ENCODE results near the gene PMEPA1.

PMEPA1 gene

GRCh38 chr20:57757767-57758166 lies 48.0 kb upstream of the PMEPA1 start:
- POLR2A ChIA-PET, result no interaction called here
- TF ChIP-seq ZNF311 (tag by site-specific recombination; IDR thresholded peaks at IDR 0.05; ENCODE audit: borderline replicate concordance) (no peak), ZFHX2 (tag by site-specific recombination; conservative IDR thresholded peaks at IDR 0.05) (no peak), ZNF488 (tag by site-specific recombination; IDR thresholded peaks at IDR 0.05) (no peak), ZNF239 (tag by site-specific recombination; IDR thresholded peaks at IDR 0.05) (no peak), ZNF558 (tag by site-specific recombination; IDR thresholded peaks at IDR 0.05) (no peak), ZNF677 (tag by site-specific recombination; IDR thresholded peaks at IDR 0.05) (no peak), ZNF341 (tag by site-specific recombination; IDR thresholded peaks at IDR 0.05; ENCODE audit: low read depth) (no peak), ZNF843 (tag by site-specific recombination; IDR thresholded peaks at IDR 0.05) (no peak), HOXC10 (CRISPR knock-in tag; IDR thresholded peaks at IDR 0.05) (no peak), INSM2 (tag by site-specific recombination; IDR thresholded peaks at IDR 0.05) (no peak), ZNF518A (tag by site-specific recombination; conservative IDR thresholded peaks at IDR 0.05; ENCODE audit: low read depth) (no peak), MEIS1 (CRISPR knock-in tag; IDR thresholded peaks at IDR 0.05; ENCODE audit: borderline replicate concordance) (no peak), ZNF600 (tag by site-specific recombination; IDR thresholded peaks at IDR 0.05) (no peak), ZNF398 (tag by site-specific recombination; IDR thresholded peaks at IDR 0.05) (no peak)

GRCh38 chr20:57756921-57757320 lies 47.1 kb upstream of the PMEPA1 start:
- H3K4me1 ChIP-seq (ENCODE audit: control insufficient read depth, insufficient read depth, low read length), result no peaks in the 10 kb centered on the region
- CTCF ChIA-PET, result interaction anchor here (0.6 kb wide), 2 partner anchors 8 to 24 kb away, joined by 3 read pairs; no protein-coding TSS in a partner anchor
- no peak overlapping the region for H3K4me3 ChIP-seq (ENCODE audit: low read depth, low read length)
- no peaks in the 10 kb centered on the region for H3K9me3 ChIP-seq (ENCODE audit: control insufficient read depth, insufficient read depth, low read depth, low read length)
- H3K36me3 ChIP-seq (ENCODE audit: control insufficient read depth in 2 of 2, insufficient read depth in 1 of 2, low read length in 2 of 2), result no peaks in the 10 kb centered on the region
- POLR2A ChIA-PET, result no interaction called here
- no peak overlapping the region for H3K27ac ChIP-seq (ENCODE audit: extremely low read depth, low read depth, low read length)
- TF ChIP-seq ZNF626 (tag by site-specific recombination; IDR thresholded peaks at IDR 0.05), result no peak
- no peak for TF ChIP-seq ZNF416 (tag by site-specific recombination; IDR thresholded peaks at IDR 0.05)
- no peak for TF ChIP-seq ZNF704 (tag by site-specific recombination; IDR thresholded peaks at IDR 0.05)
- no peak for TF ChIP-seq ZNF18 (tag by site-specific recombination; IDR thresholded peaks at IDR 0.05)
- no peak for TF ChIP-seq ZSCAN16 (tag by site-specific recombination; IDR thresholded peaks at IDR 0.05)
- no peak for TF ChIP-seq ZNF521 (tag by site-specific recombination; IDR thresholded peaks at IDR 0.05)
- no peak for TF ChIP-seq ZNF140 (tag by site-specific recombination; IDR thresholded peaks at IDR 0.05)
- no peak for TF ChIP-seq BCL11B (tag by site-specific recombination; IDR thresholded peaks at IDR 0.05; ENCODE audit: low read depth)
- no peak for TF ChIP-seq GLIS1 (tag by site-specific recombination; IDR thresholded peaks at IDR 0.05)
- no peak for TF ChIP-seq ZNF23 (tag by site-specific recombination; IDR thresholded peaks at IDR 0.05; ENCODE audit: borderline replicate concordance)
- TF ChIP-seq MYNN (tag by site-specific recombination; IDR thresholded peaks at IDR 0.05; ENCODE audit: borderline replicate concordance), result no peak

More at GRCh38 chr20:57757767-57758166, 48.0 kb upstream of the PMEPA1 start:
- no peak overlapping the region for H3K27ac ChIP-seq (ENCODE audit: extremely low read depth, low read depth, low read length)
- no peaks in the 10 kb centered on the region for H3K4me1 ChIP-seq (ENCODE audit: control insufficient read depth, insufficient read depth, low read length)
- CTCF ChIA-PET, result no interaction called here
- H3K4me3 ChIP-seq (ENCODE audit: low read depth, low read length), result no peak overlapping the region
- no peaks in the 10 kb centered on the region for H3K36me3 ChIP-seq (ENCODE audit: control insufficient read depth in 2 of 2, insufficient read depth in 1 of 2, low read length in 2 of 2)
- H3K9me3 ChIP-seq (ENCODE audit: control insufficient read depth, insufficient read depth, low read depth, low read length), result no peaks in the 10 kb centered on the region
